Stimulated activated CD4-positive, alpha-beta T cell treated with anti-CD3 and anti-CD28 coated beads, Interleukin-4, amount 100 ng/mL, for 24 hours (primary cell): ENCODE results near the gene OBP2A.

Source experiments
- DNase-seq: peaks from one replicate; pipeline ENCODE4 v3.0.0-alpha.2; 2020

The OBP2A gene

GRCh38 chr9:135552698-135553171 lies 6.8 kb downstream of the OBP2A start:
- no peak for DNase-seq

- DNase-seq = no peak
These were observed 8.8 kb downstream of the OBP2A start for GRCh38 chr9:135554718-135555117.

- DNase-seq = no peak
These were observed 9.3 kb downstream of the OBP2A start for GRCh38 chr9:135555203-135555602.

GRCh38 chr9:135555910-135556309 lies 10.0 kb downstream of the OBP2A start:
- DNase-seq = no peak

- no peak for DNase-seq
These were observed 13.7 kb downstream of the OBP2A start for GRCh38 chr9:135559606-135560005.

- DNase-seq = no peak
These were observed 15.7 kb downstream of the OBP2A start, which contains the start of gene PAEP for GRCh38 chr9:135561391-135562234. TSS of gene PAEP (plus strand) at chr9:135561756.

GRCh38 chr9:135562235-135562745 lies 16.4 kb downstream of the OBP2A start:
- no peak for DNase-seq

GRCh38 chr9:135563039-135563476 lies 17.1 kb downstream of the OBP2A start:
- DNase-seq = no peak

- no peak for DNase-seq
These were observed 17.9 kb downstream of the OBP2A start for GRCh38 chr9:135563858-135564257.

GRCh38 chr9:135565141-135565628 lies 19.3 kb downstream of the OBP2A start:
- DNase-seq = no peak

GRCh38 chr9:135565636-135566035 lies 19.7 kb downstream of the OBP2A start:
- DNase-seq = no peak

GRCh38 chr9:135566552-135566951 lies 20.6 kb downstream of the OBP2A start:
- DNase-seq = no peak

- DNase-seq = no peak
These were observed 21.4 kb downstream of the OBP2A start for GRCh38 chr9:135567311-135567710.

GRCh38 chr9:135568026-135568425 lies 22.1 kb downstream of the OBP2A start:
- DNase-seq = no peak

- no peak for DNase-seq
These were observed 24.5 kb downstream of the OBP2A start for GRCh38 chr9:135570456-135570855.

- no peak for DNase-seq
These were observed 26.3 kb downstream of the OBP2A start for GRCh38 chr9:135572233-135572632.

GRCh38 chr9:135573124-135573523 lies 27.2 kb downstream of the OBP2A start:
- DNase-seq = no peak

GRCh38 chr9:135574331-135574730 lies 28.4 kb downstream of the OBP2A start:
- no peak for DNase-seq

GRCh38 chr9:135574943-135575342 lies 29.0 kb downstream of the OBP2A start:
- DNase-seq = no peak

- no peak for DNase-seq
These were observed 30.2 kb downstream of the OBP2A start for GRCh38 chr9:135575995-135576631.

GRCh38 chr9:135577256-135577655 lies 31.3 kb downstream of the OBP2A start:
- DNase-seq = no peak

- no peak for DNase-seq
These were observed 33.4 kb downstream of the OBP2A start for GRCh38 chr9:135579356-135579755.

- DNase-seq = no peak
These were observed 34.1 kb downstream of the OBP2A start for GRCh38 chr9:135579889-135580660.
